Fibroblast of skin of back (primary cell): ENCODE data around the gene CACNA2D4.
A peak's percentile ranks its signal among the peaks of the same experiment; 100 is the strongest.

ENCODE experiments used
- DNase-seq: peaks from one replicate; pipeline ENCODE4 v3.0.0-alpha.2; 2013

The CACNA2D4 gene

GRCh38 chr12:1812650-1813302, 105.7 kb downstream of the CACNA2D4 start:
- no peak for DNase-seq

- DNase-seq, result no peak
Measured at GRCh38 chr12:1811948-1812291, 106.5 kb downstream of the CACNA2D4 start.

- DNase-seq, result no peak
Measured at GRCh38 chr12:1811281-1811947, 107.0 kb downstream of the CACNA2D4 start.

GRCh38 chr12:1810931-1811280, 107.5 kb downstream of the CACNA2D4 start:
- no peak for DNase-seq

- DNase-seq, result no peak
Measured at GRCh38 chr12:1810201-1810930, 108.1 kb downstream of the CACNA2D4 start.

- no peak for DNase-seq
Measured at GRCh38 chr12:1809591-1810190, 108.8 kb downstream of the CACNA2D4 start.

GRCh38 chr12:1808798-1809480, 109.5 kb downstream of the CACNA2D4 start:
- no peak for DNase-seq

- no peak for DNase-seq
Measured at GRCh38 chr12:1808036-1808797, 110.2 kb downstream of the CACNA2D4 start.

- DNase-seq, result no peak
Measured at GRCh38 chr12:1807087-1807860, 111.2 kb downstream of the CACNA2D4 start.

GRCh38 chr12:1806301-1807086, 112.0 kb downstream of the CACNA2D4 start:
- no peak for DNase-seq

- DNase-seq, result no peak
Measured at GRCh38 chr12:1805441-1806081, 112.9 kb downstream of the CACNA2D4 start.

- DNase-seq, result peak; percentile 92
Measured at GRCh38 chr12:1804545-1805332, 113.7 kb downstream of the CACNA2D4 start.

GRCh38 chr12:1803736-1804135, 114.7 kb downstream of the CACNA2D4 start:
- no peak for DNase-seq

- no peak for DNase-seq
Measured at GRCh38 chr12:1801303-1801975, 117.0 kb downstream of the CACNA2D4 start.

- peak; percentile 60 for DNase-seq
Measured at GRCh38 chr12:1800401-1801302, 117.8 kb downstream of the CACNA2D4 start.

GRCh38 chr12:1799882-1800400, 118.5 kb downstream of the CACNA2D4 start:
- no peak for DNase-seq
